CD4-positive, alpha-beta T cell treated with Interleukin-10 for 1 hour (primary cell): ENCODE results near the gene CCDC158.
"Not testable (repeated sequence)": the region's sequence is repeated elsewhere in the genome, so short reads cannot be mapped to it uniquely, and the experiment has no call there.

Experiments
- DNase-seq: peaks from one replicate; pipeline ENCODE4 v3.0.0-alpha.2; 2020

Gene CCDC158

DNA sequence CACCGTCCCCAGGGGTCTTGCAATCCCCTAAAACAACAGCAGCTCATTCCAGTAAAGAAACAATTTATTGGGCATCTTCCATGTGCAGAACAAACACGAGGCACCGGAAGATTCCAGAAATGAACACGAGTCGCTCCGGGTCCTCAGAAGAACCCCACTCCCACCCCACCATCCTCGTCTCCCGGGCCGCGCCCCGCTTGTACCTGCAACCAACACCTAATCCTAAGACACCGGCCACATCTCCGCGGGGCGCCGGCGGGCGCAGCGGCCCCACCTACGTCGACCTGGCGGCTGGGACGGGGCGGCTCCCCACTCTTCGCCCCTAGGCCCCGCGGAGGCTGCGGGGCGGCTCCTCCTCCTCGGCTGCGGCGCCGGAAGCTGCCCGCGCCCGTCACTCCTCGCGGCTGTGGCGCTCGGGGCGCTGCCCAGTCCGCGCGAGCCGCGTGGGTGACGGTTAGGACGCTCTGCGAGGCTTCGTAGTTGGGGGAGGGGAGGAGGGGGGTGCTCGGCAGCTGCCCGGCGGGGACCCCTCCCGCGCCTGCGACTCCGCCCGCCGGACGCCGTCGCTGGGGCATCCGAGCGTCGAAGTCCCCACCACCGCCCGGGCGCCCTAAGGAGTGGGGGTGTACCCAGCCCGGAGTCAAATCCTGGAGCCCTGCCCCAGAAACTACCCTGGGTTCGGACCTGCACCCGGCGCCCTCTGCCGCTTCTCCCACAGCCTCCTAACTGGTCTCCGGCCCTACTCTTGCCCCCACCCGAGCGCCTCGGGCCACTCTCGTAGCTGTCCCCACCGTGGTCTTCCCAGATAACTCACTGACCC lies at the start of gene CCDC158:
TSS of gene CCDC158 (minus strand) at position 380 of the 820 bp plus-strand sequence. CDS start 17,934 bp downstream, outside the sequence.
- no peak for DNase-seq

DNA sequence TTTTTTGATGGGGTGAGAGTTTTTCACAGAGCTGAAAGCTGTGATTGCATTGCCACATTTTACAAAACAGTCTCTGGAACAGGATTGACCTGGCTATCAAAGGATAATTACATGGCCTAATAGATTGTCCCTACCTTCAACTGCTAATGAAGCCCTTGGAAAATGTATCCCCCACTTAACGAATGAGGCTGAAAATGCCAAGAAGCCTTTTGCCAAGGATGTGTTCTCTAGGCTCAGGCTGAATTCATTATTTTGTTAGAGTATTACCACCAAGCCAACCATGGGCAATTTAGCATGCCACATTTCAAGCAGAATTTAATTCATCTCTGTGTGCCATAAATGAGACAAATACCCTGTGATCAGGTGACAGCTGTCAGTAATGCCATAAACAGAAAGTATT lies 49.6 kb upstream of the CCDC158 start:
- DNase-seq, result no peak

DNA sequence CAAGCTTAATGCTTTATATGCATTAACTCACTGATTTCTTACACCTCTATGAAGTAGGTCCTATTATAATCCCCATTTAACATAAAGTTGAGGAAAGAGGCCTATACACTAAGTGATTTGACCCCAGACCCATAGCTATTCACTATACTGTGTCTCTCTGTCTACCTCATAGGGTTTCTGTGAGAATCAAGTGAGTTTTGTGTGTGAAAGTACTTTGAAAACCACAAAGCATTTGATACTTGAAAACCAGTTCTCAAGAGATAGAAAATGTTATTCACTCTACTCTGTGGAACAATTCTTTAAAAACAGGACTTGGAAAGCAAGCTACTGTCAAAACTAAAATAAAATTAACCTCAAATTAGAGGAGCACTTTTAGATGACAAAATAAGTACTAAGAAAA lies 49.1 kb upstream of the CCDC158 start:
- no peak for DNase-seq

DNA sequence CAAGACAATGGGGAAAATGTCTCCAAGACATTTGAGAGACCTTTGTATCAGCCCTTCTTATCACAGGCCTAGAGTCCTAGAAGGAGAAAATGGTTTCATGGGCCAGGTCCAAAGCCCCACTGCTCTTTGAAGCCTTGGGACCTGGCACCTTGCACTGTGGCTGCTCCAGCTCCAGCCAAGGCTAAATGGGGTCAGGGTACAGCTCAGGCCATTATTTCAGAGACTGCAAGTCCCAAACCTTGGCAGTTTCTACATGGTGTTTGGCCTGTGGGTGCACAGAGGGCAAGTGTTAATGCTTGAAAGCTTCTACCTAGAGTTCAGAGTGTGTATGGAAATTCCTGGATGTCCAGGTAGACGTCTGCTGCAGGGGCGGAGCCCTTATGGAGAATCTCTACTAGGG lies 42.6 kb upstream of the CCDC158 start:
- no peak for DNase-seq

DNA sequence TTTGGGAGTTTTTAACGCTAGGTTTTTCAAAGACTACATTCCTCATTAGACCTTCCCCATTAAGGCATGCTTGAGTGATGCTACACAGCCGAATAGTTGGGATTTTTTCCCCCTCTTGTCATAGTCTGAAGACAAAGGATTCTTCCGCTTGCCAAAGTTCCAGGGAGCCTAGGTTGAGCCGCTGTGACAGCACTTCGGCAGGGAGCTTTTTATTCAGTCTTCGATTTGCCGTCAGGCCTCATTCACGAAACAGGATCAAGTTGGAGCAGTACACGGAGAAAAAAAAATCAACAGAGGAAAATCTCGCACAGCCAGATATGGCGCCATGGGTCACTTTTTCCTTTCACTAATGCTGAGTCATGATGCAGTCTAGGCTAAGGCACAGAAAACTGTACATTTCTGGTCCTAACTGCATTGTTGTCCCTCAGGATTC lies 38.4 kb upstream of the CCDC158 start:
- DNase-seq, result no peak

DNA sequence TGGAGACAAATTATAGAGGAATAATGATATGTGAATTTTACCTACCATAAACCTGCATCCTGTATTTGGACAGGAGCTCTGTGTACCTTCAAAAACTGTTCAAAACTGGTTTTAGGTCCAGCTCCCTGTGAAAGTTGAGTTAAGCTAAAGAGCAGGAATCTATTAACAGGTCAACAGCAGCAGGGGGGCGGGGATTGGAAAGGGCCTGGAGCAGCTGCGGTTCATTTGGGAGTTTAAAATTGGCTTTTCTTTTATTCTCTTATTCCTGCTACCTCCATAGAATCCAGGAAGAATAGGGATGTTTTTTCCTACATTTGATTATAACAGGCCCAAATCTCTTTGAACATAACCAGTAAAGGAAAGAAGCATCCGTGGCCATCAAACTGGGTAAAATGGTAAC lies 37.9 kb upstream of the CCDC158 start:
- DNase-seq, result no peak

DNA sequence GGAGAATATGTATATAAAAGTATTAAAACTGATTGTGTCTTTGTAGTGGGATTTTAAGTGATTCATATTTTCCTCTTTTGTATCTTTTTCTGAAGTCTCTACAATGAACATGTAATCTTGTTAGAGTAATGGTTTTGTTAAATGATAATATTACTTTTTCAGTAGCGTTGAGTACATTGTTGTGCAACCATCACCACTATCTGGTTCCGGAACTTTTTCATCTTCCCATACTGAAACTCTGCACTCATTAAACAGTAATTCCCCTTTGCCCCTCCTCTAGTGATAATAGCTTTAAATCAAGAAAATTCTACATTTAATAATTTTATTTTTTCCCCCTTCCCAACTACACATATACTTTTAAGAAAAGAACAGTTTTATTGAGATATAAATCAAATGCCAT lies 37.4 kb upstream of the CCDC158 start:
- DNase-seq, result no peak

DNA sequence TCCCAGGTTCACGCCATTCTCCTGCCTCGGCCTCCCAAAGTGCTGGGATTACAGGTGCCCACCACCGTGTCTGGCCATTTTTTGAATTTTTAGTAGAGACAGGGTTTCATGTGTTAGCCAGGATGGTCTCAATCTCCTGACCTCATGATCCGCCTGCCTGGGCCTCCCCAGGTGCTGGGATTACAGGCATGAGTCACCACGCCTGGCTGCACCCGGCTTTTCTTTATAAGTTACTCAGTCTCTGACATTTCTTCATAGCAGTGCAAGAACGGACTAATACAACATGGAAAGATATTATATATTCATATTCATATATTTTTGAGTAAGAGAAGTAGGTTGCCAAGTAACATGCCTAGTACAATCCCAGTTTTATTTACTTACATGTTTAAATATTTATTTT lies 36.9 kb upstream of the CCDC158 start:
- no peak for DNase-seq

DNA sequence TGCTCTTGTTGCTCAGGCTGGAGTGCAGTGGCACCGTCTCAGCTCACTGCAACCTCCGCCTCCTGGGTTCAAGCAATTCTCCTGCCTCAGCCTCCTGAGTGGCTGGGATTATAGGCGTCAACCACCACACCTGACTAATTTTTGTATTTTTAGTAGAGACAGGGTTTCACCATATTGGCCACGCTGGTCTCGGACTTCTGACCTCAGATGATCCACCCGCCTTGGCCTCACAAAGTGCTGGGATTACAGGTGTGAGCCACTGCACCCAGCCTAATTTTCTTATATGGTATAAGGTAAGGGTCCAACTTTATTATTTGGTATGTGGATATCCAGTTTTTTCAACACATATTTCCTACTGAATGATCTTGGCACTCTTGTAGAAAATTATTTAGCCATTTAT lies 33.1 kb upstream of the CCDC158 start:
- DNase-seq, result not testable (repeated sequence)

DNA sequence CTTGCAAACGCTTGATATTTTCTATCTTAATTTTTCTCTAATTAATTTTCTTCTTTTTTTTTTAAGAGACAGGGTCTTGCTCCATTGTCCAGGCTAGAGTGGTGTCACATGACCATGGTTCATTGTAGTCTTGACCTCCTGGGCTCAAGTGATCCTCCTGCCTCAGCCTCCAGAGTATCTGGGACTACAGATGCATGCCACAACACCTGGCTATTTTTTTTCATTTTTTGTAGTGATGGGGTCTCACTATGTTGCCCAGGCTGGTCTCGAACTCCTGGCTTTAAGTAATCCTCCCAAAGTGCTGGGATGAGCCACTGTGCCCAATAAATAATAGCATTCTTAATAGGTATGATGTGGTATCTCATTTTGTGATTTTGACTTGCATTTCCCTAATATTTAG lies 32.3 kb upstream of the CCDC158 start:
- DNase-seq, result no peak

DNA sequence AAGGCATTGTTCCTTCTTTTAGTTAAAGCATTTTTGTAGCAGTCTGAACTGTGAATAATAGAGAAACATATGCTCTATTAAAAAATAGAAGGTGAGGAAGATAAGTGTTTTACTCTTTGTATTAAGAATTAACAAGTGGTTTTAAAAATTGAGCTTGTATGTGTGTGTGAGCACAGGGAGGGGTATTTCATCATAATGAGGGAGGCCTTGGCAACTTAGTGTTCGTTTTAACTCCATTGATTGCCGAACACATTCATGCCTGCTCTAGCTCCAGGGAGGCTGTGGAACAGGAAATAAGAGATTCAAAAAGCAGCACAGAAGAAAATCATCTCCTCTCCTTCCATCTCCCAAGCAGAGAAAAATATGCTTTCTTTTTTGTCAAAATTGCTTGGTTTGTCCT lies 28.9 kb upstream of the CCDC158 start:
- no peak for DNase-seq

DNA sequence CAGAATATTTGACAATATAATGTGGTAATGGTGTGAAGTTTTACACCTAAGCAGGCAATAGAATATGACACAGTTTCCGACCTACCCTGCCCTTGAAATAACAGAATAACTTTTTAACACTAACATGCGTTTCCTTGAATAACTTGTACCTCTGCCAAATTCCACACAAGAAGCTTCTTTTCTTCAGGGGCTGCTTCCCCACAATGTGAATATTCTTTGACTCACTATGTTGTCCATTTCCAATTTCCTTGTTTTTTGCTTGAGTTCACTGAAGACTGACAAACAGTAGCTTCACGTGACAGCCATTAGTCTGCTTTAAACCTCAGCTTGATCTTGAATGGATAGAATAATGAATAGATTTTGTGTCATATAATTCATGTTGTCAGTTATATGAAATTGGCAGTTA lies 28.4 kb upstream of the CCDC158 start:
- no peak for DNase-seq

DNA sequence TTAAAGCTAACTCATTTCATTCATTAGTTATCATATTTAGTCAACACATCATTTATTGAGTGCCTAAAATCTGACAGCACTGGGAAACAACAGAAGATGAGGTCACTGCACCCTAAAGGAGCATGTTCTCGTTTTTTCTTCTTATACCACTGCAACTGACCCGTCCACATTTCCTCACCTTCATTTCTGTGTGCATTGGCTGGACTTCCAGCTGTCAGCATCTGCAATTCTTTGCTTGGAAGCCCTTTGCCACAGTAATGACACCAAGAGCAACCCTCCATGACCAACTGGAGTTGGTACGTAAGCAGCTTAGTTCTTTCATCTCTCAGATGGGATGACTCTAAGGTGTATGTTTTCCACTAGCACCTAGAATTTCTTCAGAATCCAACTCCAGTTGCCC lies 27.3 kb upstream of the CCDC158 start:
- DNase-seq, result no peak

DNA sequence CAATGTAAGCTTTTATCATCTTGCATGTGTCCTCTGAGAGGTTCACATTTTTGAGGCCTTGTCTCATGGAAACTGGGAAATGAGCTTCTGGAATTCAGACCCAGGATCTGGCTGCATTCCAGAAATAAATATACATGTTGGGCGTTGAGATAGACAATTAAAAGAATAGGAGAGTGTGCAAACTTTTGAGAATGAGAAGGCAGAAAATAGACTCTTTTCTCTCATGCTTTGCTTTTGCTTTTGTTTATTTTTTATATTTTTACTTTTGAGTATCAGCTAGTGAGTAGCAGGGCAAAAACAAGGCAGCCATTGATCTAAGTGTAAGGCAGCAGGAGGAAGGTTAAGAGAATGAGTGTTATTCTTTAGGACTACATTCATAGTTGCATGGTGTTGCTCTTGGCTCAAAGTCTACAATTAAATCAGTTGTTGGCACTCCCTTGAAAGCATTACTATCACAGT lies 26.5 kb upstream of the CCDC158 start:
- no peak for DNase-seq

DNA sequence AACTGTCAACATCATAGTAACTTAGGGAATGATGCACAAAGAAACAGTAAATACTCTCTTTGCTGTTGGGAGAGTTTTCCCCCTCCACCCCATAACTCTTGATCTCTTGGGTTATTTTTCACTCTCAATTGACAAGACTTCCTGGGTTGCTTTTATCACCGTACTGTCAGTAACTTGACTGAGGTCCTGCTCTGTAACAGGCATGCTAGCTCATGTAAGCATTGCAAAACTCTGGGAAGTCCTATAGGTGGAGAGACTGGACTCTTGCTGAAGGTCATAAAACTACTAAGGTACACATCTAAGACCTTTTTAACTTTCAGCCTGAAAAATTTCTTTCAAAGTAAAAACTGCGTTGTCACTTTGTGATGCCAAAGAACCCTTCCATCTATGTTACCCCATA lies 25.0 kb upstream of the CCDC158 start:
- DNase-seq, result no peak

DNA sequence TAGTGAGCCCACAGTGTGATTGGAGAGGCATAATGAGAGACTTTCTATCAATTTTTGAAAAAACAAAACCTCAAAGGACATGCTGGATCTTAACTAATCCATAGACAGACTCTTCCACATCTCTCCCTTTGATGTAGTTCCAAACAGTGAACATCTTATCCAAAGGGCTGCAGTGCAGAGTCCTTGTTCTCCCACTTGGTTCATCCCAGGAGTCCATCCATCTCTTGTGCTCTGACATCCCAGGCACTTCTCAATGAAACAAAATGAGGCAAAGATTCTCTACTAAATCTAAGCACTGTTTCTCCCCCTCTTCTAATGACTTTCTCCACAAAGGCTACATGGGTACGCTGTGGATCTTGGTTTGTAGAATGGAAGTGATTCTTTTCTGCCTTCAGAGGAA lies 22.4 kb upstream of the CCDC158 start:
- no peak for DNase-seq

DNA sequence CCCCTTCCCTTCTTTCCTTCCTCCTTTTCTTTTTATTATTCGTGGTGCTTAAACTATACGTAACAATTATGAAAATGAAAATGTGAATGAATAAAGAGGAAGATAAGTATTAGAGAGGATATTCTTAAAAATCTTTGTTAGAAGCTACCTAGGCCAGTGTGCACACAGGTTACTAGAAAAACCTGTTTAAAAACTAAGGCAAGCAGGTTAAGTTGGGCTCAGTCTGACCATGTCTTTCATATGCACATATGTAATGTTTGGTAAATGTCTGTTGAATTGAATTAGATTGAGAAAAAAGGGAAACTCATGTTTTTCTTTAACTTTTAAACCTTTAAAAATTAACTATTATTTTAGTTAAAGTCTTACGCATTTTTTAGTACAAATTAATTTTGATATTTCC lies 21.9 kb upstream of the CCDC158 start:
- no peak for DNase-seq

DNA sequence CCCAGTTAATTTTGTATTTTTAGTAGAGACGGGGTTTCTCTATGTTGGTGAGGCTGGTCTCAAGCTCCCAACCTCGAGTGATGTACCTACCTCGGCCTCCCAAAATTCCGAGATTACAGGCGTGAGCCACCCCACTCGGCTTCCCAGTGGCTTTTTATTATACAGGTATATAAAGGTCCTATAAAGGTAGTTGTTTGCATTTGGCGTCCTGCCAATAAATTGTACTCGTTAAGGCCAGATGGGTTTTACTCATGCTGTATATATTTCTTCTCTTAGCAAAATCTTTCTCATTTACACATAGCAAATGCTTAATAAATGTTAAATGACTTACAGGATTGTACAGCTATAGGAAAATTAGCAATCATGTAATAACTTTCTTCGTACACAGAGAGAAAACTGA lies 20.9 kb upstream of the CCDC158 start:
- DNase-seq, result no peak

DNA sequence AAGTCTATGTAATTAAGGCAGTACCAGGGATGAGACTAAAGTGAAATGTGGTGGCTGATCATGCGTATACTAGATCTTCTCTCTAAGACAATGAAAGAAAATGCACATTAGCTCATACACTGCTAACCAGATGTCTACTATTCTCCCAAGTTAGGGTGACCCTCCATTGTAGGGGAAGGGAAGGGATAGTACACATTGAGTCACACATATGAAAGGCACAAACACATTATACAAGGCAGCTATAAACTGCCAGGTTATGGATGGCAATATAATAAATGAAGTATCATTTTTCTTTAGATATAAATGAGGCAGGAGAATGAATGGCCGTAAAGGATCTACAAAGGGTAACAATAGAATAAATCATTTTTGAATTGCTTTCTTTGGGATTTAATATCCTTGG lies 18.6 kb upstream of the CCDC158 start:
- no peak for DNase-seq

DNA sequence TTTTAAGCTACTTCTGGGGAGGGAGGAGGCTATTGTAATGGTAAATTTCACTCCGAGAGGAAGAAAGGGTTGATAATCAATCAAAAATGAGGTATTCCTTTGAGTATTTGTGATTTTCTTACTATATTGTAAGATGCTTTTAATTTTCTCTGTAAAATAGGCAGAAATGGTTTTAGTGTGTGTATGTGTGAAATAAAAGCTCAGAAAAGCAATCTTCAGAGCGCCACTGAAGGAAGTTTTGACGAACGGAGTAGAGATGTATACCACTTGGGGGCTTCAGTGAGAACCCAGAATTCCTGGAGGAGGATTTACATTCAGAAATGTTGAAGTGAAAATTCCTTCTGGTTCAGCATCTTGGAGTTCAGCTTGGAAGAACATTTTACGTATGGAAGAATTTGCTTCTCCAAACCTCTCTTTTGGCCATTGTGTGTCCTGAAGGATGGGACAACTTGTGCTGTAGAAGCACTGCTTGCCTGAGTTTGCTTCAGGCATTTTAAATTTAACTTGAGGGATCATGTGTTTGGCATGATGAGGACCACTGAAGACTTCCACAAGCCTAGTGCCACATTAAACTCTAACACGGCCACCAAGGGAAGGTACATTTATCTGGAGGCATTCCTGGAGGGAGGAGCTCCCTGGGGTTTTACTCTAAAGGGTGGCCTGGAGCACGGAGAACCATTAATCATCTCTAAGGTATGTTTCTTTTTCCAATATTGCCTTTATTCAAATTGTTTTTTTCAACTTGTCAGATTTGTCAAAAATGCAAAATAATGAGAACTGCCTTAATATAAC lies 14.8 kb upstream of the CCDC158 start:
- no peak for DNase-seq

DNA sequence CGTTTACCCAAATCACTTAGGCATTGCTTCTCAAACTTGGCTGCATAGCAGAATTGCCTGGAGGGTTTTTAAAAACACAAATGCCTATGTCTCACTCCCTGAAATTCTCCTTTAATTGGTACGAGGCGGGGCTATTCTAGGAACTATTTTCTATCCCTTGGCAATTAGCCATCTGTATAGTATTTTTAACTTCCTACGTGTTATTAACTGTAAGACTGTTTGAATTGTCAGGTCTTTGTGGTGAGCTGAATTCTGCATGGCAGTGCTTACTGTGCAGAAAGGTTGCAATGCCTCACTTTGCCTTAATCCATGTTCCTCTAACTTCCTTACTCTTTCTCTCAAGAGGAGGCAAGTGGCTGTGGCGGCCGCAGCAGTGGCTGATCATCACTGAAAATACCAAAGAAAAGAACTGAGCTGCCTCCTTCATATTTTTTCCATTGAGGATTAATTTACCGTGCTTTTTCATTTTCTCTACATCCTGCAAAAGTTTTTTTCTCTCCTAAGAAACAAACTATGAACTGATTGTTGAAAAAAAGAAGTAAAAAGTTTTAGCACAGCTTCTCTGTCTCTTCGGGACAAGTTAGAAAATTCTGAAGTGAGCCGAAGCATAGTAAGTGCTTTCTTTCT lies 14.1 kb upstream of the CCDC158 start, which contains the start of gene SHROOM3:
TSS of gene SHROOM3 (plus strand) at position 329 of the 627 bp plus-strand sequence. CDS start 824 bp downstream, outside the sequence.
- DNase-seq, result no peak

DNA sequence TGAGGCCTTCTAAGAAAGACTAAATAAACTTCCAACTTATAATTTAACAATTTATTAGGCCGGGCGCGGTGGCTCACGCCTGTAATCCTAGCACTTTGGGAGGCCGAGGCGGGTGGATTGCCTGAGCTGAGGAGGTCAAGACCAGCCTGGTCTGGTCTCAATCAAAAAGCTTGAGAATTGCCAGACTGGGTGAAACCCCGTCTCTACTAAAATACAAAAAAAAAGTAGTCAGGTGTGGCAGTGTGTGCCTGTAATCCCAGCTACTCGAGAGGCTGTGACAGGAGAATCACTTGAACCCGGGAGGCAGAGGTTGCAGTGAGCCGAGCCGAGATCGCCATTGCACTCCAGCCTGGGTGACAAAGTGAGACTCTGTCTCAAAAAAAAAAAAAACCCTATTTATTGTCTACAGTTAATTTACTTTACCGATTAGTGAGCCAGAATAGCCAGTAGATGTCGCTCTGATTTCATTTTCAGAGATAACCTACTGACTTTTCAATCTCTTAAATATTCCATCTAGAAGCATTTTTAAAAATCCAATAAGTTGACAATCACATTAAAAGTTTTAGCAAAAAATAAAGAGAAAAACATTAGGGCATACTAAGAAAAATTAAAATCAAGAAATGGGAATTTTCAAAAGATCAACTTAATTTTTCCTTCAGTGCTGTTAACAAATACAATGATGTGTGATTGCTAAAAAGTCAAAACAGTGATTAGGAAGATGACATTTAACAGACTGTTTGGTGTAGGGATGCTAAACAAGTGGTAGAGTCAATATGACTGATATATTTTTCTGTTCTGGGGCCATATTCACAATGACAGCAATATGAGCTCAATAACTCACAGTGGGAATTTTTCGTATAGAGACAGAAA lies 9.8 kb upstream of the CCDC158 start:
- peak; percentile 44 for DNase-seq

DNA sequence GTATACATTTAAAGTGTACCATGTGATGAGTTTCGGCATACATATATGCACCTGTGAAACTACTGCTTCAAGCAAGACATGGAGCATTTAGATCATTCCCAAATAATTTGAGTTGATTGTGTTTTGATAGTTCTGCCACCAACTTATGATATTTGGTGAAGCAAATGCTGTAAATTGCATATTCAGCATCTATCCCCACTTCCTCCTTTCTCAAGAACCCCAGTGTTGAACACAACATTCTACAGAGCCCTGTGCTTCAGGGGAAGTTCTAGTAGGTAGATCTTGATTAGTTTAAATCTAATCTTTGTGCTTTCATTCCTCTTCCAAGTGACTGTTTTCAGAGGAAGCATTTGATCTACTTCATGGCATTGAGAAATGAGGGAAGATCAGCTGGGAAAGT lies 8.7 kb upstream of the CCDC158 start:
- no peak for DNase-seq
